HCEC 1CT (cell line): ENCODE measurements around the gene TTC34.

ENCODE experiments used
- DNase-seq: peaks from one replicate; pipeline ENCODE4 v3.0.0-alpha.2; 2017

TTC34 gene, protein sequence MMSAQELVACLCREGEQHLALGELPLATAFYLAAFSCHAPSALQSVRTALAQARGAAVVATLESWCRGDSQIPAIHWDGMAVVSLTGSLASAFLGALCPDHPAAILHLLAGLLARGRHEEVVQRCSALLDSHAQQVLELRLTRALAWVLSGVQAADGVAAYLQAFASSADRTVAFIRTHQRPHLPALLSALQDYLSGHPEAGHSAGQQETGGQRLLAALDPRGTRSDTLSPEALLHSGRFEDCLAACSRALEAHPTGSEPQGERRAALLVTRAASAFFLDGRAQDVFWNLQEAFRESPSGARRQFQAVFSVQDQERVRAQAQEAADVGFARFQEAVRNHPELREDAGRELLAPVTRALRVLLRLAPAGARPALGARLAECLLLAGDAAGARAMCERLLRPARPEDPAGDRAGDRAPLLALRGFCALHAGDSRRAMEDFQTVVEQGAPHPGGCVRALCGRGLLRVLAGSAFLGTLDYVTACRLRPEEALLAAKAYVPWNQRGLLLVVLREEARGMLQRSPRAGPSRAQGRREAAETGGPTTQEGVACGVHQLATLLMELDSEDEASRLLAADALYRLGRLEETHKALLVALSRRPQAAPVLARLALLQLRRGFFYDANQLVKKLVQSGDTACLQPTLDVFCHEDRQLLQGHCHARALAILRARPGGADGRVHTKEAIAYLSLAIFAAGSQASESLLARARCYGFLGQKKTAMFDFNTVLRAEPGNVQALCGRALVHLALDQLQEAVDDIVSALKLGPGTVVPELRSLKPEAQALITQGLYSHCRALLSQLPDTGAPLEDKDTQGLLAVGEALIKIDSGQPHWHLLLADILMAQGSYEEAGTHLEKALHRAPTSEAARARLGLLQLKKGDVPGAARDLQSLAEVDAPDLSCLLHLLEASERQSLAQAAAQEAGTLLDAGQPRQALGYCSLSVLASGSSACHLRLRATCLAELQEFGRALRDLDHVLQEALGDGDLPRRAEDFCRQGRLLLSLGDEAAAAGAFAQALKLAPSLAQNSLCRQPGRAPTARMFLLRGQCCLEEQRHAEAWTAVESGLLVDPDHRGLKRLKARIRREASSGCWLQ

DNA sequence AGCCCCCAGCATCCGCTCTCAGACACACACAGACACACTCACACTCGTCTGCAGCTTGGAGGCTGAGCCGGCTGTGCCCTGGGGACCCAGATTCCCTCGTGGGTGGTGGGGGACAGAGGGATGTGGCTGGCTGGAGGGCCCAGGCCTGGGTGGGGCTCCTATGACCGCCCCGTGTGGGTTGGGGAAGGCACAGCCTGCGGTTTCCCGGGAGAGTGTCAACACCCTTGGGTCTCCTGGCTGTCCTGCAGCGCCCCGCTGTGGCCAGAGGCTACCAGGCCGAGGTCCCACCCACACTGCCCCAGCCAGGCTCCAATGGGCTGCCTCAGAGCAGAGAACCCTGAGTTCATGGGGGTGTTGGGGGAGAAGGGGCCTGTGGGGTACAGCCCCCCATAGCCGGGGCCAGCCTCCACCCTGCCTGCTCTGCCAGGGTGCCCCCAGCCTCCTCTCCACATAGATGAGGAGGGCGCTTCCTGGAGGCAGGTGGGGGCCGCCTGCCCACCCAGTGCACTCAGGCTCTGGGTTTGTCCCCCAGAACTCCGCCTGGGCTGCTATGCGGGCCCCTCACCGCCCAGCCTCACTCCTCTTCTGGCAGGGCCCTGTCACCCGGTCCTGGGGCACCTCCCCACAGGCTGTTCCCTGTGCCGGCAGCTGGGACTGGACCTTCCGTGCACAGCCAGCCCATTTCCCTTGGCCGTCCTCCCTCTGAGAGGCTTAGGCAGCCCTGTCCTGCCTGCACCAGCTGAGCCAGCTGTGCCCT is at the start of gene TTC34:
TSS of gene TTC34 (minus strand) at position 159 of the 757 bp plus-strand sequence. CDS start 866 bp downstream, outside the sequence.
- DNase-seq = no peak

DNA sequence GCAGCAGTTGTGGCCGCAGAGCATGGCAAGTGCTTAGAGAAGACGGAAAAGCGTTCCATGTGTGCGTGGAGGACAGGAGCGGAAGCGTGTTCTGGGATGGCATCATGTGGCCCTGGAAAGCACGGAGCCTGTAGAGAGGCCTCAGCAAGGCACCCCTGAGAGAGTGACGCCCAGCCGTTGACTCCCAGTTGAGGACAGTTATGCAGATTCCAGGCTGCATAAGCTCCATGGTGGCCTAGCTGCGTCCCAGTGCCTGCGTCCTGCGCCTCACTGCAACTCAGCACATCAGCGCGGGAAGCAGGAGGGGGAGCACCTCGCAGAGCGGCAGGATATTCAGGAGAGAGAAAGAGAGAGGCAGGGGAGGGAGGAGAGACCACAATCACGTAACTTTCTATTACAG is 49.0 kb upstream of the TTC34 start:
- no peak for DNase-seq

GRCh38 chr1:2848006-2848670 is 46.6 kb upstream of the TTC34 start:
- no peak for DNase-seq

GRCh38 chr1:2847086-2847985 is 45.8 kb upstream of the TTC34 start:
- no peak for DNase-seq

GRCh38 chr1:2845869-2846268 is 44.4 kb upstream of the TTC34 start:
- DNase-seq = no peak

GRCh38 chr1:2840036-2840809 is 38.7 kb upstream of the TTC34 start:
- no peak for DNase-seq

- no peak for DNase-seq
These were observed 36.3 kb upstream of the TTC34 start for GRCh38 chr1:2837823-2838222.

DNA sequence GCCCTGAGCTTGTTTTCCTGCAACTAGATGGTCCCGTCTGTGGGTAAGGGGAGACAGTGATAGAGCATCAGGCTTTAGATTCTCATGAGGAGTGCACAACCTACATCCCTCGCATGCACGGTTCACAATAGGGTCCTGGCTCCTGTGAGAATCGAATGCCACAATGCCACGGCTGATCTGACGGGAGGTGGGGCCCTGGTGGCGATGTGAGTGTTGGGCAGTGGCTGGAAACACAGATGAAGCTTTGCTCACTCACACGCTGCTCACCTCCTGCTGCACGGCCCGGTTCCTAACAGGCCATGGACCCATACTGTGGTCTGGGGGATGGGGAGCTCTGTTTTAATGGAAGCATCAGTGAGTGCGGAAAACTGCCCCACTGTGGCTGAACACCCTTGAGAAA is 35.8 kb upstream of the TTC34 start:
- DNase-seq = no peak

DNA sequence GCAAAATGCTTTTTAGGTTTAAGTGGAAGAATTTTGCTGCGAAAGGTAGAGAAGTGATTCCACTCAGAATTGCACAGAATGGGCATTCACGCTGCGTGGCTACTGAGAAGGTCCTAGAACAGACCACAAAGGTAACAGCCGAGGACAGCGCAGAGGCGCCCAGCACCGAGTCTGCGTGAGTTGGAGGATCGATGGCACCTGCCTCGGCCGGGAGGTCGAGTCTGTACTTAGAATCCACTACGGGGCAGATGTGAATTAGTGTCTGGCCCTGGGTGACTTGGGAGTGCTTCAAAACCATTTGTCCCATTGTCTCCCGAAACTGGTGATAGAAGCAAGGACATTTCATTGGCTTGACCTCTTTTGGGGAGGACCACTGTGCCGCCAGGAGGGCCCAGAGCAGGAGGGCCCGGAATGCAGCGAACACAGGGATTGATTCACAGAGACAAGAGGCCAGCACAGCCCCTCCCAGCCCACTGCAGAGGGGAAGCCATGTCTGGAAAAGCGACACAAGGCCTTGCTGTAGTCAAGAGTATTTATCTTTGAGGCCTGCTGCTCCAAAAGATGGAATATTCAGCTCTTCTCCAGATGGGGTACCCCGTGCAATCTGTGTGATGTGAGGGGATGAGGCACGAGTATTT is 35.0 kb upstream of the TTC34 start:
- DNase-seq = no peak

DNA sequence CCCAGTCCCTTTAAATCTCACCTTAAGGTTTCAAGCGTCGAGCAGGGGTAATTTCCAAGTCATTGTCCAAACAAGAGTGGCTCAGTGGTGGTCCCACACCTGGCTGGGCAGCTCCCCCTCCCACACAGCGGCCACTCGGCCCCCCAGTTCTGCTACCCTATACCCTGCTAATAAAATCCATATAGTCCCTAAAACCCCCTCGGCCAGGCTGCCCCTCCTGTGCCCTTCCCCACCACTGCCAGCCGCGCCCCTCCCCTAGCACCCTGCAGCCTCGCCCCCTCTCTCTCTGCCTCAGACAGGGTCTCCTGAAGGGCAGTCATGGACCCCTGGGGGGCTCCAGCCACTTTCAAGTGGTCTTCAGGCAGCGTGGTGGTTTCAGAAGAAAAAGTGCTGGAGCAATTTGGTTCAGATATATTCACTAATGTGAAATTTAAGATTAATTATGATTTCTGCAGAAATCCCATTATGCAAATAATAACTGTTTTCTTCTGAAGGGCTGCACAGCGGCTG is 34.2 kb upstream of the TTC34 start:
- DNase-seq = no peak

- DNase-seq = no peak
These were observed 33.5 kb upstream of the TTC34 start for GRCh38 chr1:2834741-2835564.

DNA sequence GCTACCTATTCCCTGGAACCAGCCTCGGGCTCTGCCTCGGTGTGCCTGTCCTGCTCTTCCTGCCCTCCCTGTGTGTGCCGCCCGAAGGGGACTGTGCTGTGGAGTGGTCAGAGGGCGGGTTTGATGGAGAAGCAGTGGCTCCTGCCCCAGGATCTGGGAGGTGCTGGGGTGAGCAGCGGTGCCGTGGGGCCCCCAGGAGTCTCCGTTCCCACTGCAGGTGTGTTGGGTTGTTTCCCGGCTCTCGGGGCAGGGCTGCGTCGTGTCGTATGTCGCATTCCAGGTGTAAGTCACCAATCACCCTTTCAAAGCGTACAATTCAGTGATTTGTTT is 32.6 kb upstream of the TTC34 start:
- DNase-seq = no peak

- DNase-seq = no peak
These were observed 32.1 kb upstream of the TTC34 start for GRCh38 chr1:2833454-2834145.

DNA sequence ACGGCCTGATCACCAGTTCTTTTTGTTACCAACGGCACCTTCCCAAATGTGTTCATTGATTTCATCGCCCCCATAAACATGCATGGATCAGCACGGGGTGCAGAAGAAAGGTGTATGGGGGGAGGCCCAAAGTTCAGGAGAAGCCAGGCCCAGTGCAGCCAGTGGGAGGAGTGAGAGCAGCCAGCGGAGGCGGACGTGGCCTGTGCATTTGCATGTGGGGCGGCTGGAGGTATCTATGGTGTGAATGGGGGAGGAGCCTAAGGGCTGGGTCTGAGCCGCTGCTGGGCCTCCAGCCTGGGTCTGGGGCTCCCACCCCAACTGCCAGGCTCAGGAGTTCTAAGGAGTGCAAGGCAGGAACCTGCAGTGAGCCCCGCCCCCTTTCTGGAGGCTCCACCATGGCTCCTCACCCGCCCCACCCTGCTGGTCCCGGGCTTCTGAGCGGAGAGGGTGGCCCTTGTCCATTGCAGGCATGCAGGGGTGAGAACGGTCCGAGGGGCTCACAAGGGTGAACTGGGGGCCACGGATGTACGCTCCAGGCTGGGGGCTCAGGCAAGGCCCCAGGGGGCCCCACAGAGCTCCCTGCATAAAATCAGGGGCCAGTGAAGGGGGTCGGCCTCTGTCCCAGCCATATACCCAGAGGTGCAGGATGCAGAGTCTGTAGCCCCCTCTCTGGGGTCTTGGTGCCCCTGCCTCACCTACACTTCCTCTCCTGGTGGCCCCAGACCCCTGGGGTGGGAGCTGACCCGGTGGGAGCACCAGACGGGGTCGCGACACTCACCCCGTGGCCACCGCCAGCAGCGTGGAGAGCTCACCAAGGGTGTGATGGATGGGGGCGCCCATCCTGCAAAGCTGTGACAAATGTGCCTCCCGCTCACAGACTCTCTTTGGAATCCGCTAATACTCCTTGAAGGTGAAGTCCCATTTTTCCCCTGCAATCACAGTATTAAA is 31.3 kb upstream of the TTC34 start:
- no peak for DNase-seq

DNA sequence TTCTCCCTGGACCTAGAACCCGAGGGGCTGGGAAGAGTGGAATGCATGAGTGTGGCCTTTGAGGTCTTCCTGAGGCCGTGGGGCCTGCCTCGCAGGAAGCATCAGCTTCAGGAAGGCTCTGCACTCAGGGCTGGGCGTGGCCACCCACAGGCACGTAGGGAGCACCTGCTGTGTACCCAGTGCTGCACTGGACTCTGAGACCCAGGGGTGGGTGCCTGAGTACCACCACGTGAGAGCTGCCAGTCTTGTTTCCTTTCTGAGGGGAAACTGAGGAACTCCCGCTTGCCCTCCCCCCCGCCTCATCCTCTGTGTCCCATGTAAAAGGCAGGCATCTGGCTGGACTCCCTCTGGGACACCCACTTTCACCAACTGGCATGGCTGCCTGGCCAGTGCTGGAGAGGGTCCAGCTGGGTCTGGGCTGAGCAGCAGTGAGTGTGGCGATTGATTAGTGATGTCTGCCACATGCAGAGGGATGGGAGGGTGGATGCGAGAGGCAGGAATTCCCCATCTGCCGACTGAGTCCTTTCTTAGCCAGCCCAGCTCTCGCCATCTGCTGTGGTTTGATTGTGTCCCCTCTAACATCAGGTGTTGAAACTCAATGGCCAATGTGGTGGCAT is 30.2 kb upstream of the TTC34 start:
- no peak for DNase-seq

DNA sequence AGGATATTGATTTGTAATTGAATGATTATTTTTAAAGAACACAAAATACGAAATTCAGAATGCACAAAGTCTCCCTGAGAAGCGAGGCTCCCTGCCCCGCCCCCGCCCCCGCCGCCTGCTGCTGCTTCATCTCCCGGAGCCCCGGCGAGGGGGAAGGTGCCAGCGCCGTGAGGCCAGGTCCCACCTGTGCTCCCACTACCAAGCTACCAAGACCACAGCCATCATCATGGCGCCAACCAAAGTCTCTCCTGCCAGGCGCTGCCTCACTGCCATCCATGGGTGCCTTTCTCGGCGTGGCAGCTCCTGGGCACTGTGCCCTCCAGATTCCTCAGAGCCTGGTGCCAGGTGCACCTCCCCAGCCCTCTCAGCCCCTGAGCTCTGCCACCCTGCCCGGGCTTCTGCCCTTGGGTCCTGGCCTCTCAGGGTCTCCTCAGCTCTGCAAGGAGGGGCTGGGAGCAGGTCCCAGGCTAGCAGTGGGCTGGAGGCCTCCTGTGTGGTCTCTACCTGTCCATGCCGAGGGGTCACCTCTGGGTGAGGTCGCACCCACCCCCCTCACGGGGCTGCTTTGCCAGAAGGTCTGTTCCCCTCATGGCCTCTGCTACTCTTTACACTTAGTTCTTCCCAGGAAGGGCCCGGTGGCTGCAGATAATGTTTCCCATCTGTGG is 29.4 kb upstream of the TTC34 start:
- DNase-seq = no peak
